HEK293 (cell line): ENCODE results near the gene AIRE.

Source experiments
- GLI2 ChIP-seq: fragments of 450-650 bp; formaldehyde crosslinking; IDR thresholded peaks from 2 replicates; pipeline ENCODE4; 2017; ENCODE audit warnings: missing biosample characterization, missing genetic modification characterization, low read depth, borderline replicate concordance
- KLF16 ChIP-seq: fragments of 450-650 bp; formaldehyde crosslinking; IDR thresholded peaks from 2 replicates; pipeline ENCODE4 v1.5.1; 2017; ENCODE audit warnings: missing biosample characterization, missing genetic modification characterization
- KLF9 ChIP-seq: fragments of 450-650 bp; formaldehyde crosslinking; IDR thresholded peaks from 2 replicates; pipeline ENCODE4 v1.5.1; 2016; ENCODE audit warnings: missing biosample characterization, missing genetic modification characterization, low read depth
- MYNN ChIP-seq: fragments of 450-650 bp; formaldehyde crosslinking; IDR thresholded peaks from 2 replicates; pipeline ENCODE4 v1.5.1; 2016; ENCODE audit warnings: missing biosample characterization, missing genetic modification characterization, borderline replicate concordance
- ZNF239 ChIP-seq: fragments of 450-650 bp; formaldehyde crosslinking; IDR thresholded peaks from 2 replicates; pipeline ENCODE4 v1.5.1; 2016; ENCODE audit warnings: missing biosample characterization, missing genetic modification characterization
- ZNF274 ChIP-seq, 2 experiments: fragments of 200-500 bp in 1 of 2; fragments of 450-650 bp in 1 of 2; sonication (Bioruptor generic) in 1 of 2; formaldehyde crosslinking in 1 of 2; IDR thresholded peaks; 2 replicates each; pipeline versions ENCODE4 v1.5.1 to v1.6.1; 2014 to 2016; ENCODE audit warnings: borderline replicate concordance in 1 of 2, inconsistent platforms in 1 of 2, low read length in 1 of 2, missing biosample characterization in 1 of 2, missing genetic modification characterization in 1 of 2
- ZNF335 ChIP-seq: fragments of 450-650 bp; formaldehyde crosslinking; conservative IDR thresholded peaks from 2 replicates; pipeline ENCODE4 v1.5.1; 2016; ENCODE audit warnings: missing biosample characterization, missing genetic modification characterization
- ZNF610 ChIP-seq: fragments of 450-650 bp; formaldehyde crosslinking; IDR thresholded peaks from 2 replicates; pipeline ENCODE4 v1.5.1; 2016; ENCODE audit warnings: missing biosample characterization, missing genetic modification characterization, borderline replicate concordance
- ZNF701 ChIP-seq: fragments of 450-650 bp; formaldehyde crosslinking; IDR thresholded peaks from 2 replicates; pipeline ENCODE4 v1.5.1; 2016; ENCODE audit warnings: missing biosample characterization, missing genetic modification characterization
- TF ChIP-seq, protein P1 (sequence below): fragments of 450-650 bp; formaldehyde crosslinking; optimal IDR thresholded peaks from 2 replicates; pipeline ENCODE3; 2016; ENCODE audit warnings: missing biosample characterization, mild to moderate bottlenecking, missing genetic modification characterization
- TF ChIP-seq, protein P2 (sequence below): fragments of 450-650 bp; formaldehyde crosslinking; IDR thresholded peaks from 2 replicates; pipeline ENCODE4 v1.5.1; 2016; ENCODE audit warnings: missing biosample characterization, missing genetic modification characterization
- TF ChIP-seq, protein P3 (sequence below): fragments of 450-650 bp; IDR thresholded peaks from 2 replicates; pipeline ENCODE4 v1.5.1; 2018; ENCODE audit warnings: missing biosample characterization, mild to moderate bottlenecking, missing genetic modification characterization
- TF ChIP-seq, protein P4 (sequence below): fragments of 450-650 bp; formaldehyde crosslinking; IDR thresholded peaks from 2 replicates; pipeline ENCODE4 v1.5.1; 2016; ENCODE audit warnings: missing biosample characterization, missing genetic modification characterization
- TF ChIP-seq, protein P5 (sequence below): fragments of 450-650 bp; formaldehyde crosslinking; IDR thresholded peaks from 2 replicates; pipeline ENCODE4 v1.5.1; 2016; ENCODE audit warnings: missing biosample characterization, missing genetic modification characterization

DNA sequence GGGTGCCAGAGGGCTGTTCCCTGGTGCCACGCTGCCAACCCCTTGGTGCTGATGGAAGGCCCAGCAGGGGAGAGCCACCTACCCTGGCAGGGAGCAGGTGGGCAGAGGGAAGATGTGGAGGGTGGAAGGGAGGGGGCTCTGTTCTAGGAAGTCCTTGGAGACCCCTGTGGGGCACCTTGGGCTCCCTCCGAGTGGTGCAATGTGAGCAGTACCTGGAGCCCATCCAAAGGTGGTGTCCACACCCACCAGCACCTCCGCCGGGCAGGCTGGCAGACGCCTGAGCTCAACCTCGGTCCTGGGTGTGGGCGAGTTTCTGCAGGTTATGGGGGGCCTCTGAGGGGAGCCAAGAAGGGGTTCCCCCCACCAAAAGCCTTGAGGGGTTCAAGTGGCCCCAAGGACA, 12.6 kb upstream of the AIRE start:
- TF ChIP-seq ZNF701 (tag by site-specific recombination) (no peak), KLF16 (no peak), ZNF274 (IDR thresholded peaks at IDR 0.05; ENCODE audit: low read length) (no peak), ZNF274 (tag by site-specific recombination; IDR thresholded peaks at IDR 0.05; ENCODE audit: borderline replicate concordance) (no peak), MYNN (tag by site-specific recombination) (no peak), ZNF239 (no peak), ZNF335 (tag by site-specific recombination) (no peak), KLF9 (no peak), ZNF610 (tag by site-specific recombination) (no peak), GLI2 (tag by site-specific recombination) (no peak)
- TF ChIP-seq, protein P1, sequence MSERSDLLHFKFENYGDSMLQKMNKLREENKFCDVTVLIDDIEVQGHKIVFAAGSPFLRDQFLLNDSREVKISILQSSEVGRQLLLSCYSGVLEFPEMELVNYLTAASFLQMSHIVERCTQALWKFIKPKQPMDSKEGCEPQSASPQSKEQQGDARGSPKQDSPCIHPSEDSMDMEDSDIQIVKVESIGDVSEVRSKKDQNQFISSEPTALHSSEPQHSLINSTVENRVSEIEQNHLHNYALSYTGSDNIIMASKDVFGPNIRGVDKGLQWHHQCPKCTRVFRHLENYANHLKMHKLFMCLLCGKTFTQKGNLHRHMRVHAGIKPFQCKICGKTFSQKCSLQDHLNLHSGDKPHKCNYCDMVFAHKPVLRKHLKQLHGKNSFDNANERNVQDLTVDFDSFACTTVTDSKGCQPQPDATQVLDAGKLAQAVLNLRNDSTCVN (tag by site-specific recombination): no peak
- TF ChIP-seq, protein P2, sequence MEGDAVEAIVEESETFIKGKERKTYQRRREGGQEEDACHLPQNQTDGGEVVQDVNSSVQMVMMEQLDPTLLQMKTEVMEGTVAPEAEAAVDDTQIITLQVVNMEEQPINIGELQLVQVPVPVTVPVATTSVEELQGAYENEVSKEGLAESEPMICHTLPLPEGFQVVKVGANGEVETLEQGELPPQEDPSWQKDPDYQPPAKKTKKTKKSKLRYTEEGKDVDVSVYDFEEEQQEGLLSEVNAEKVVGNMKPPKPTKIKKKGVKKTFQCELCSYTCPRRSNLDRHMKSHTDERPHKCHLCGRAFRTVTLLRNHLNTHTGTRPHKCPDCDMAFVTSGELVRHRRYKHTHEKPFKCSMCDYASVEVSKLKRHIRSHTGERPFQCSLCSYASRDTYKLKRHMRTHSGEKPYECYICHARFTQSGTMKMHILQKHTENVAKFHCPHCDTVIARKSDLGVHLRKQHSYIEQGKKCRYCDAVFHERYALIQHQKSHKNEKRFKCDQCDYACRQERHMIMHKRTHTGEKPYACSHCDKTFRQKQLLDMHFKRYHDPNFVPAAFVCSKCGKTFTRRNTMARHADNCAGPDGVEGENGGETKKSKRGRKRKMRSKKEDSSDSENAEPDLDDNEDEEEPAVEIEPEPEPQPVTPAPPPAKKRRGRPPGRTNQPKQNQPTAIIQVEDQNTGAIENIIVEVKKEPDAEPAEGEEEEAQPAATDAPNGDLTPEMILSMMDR: no peak
- TF ChIP-seq, protein P3, sequence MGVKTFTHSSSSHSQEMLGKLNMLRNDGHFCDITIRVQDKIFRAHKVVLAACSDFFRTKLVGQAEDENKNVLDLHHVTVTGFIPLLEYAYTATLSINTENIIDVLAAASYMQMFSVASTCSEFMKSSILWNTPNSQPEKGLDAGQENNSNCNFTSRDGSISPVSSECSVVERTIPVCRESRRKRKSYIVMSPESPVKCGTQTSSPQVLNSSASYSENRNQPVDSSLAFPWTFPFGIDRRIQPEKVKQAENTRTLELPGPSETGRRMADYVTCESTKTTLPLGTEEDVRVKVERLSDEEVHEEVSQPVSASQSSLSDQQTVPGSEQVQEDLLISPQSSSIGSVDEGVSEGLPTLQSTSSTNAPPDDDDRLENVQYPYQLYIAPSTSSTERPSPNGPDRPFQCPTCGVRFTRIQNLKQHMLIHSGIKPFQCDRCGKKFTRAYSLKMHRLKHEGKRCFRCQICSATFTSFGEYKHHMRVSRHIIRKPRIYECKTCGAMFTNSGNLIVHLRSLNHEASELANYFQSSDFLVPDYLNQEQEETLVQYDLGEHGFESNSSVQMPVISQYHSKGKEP (tag by site-specific recombination): no peak
- TF ChIP-seq, protein P4, sequence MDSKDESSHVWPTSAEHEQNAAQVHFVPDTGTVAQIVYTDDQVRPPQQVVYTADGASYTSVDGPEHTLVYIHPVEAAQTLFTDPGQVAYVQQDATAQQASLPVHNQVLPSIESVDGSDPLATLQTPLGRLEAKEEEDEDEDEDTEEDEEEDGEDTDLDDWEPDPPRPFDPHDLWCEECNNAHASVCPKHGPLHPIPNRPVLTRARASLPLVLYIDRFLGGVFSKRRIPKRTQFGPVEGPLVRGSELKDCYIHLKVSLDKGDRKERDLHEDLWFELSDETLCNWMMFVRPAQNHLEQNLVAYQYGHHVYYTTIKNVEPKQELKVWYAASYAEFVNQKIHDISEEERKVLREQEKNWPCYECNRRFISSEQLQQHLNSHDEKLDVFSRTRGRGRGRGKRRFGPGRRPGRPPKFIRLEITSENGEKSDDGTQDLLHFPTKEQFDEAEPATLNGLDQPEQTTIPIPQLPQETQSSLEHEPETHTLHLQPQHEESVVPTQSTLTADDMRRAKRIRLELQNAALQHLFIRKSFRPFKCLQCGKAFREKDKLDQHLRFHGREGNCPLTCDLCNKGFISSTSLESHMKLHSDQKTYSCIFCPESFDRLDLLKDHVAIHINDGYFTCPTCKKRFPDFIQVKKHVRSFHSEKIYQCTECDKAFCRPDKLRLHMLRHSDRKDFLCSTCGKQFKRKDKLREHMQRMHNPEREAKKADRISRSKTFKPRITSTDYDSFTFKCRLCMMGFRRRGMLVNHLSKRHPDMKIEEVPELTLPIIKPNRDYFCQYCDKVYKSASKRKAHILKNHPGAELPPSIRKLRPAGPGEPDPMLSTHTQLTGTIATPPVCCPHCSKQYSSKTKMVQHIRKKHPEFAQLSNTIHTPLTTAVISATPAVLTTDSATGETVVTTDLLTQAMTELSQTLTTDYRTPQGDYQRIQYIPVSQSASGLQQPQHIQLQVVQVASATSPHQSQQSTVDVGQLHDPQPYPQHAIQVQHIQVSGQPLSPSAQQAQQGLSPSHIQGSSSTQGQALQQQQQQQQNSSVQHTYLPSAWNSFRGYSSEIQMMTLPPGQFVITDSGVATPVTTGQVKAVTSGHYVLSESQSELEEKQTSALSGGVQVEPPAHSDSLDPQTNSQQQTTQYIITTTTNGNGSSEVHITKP (tag by site-specific recombination): no peak
- TF ChIP-seq, protein P5, sequence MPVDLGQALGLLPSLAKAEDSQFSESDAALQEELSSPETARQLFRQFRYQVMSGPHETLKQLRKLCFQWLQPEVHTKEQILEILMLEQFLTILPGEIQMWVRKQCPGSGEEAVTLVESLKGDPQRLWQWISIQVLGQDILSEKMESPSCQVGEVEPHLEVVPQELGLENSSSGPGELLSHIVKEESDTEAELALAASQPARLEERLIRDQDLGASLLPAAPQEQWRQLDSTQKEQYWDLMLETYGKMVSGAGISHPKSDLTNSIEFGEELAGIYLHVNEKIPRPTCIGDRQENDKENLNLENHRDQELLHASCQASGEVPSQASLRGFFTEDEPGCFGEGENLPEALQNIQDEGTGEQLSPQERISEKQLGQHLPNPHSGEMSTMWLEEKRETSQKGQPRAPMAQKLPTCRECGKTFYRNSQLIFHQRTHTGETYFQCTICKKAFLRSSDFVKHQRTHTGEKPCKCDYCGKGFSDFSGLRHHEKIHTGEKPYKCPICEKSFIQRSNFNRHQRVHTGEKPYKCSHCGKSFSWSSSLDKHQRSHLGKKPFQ (tag by site-specific recombination): no peak
